NCI-H146 treated with DMSO at 0.1 percent for 48 hours (cell line): ENCODE data around the gene USP12.
"Not testable (repeated sequence)": the region's sequence is repeated elsewhere in the genome, so short reads cannot be mapped to it uniquely, and the experiment has no call there.

ENCODE experiments used
- DNase-seq: peaks from one replicate; lab custom pipeline; 2025; ENCODE audit not compliant: unreplicated experiment; lab: John Stamatoyannopoulos, UW

Gene USP12

GRCh38 chr13:27171244-27171826 lies at the start of gene USP12:
Gene USP12 (minus strand): TSS chr13:27171811. CDS start chr13:27171639, 172 bp downstream.
- DNase-seq = no peak

GRCh38 chr13:27219611-27220010 lies 48.0 kb upstream of the USP12 start:
- no peak for DNase-seq

DNA sequence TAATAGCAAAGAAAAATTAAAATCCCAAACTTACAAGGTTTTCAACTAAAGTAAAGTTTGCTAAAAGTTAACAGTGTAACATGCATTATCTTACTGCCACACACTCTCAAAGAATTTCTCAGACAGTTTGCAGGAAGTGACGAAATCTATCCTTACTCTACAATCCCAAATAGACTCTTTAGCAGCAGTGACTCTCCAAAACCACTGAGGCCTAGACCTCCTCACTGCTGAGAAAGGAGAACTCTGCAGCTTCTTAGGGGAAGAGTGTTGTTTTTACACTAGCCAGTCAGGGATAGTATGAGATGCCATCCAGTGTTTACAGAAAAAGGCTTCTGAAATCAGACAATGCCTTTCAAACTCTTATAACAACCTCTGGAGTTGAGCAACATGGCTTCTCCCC lies 47.2 kb upstream of the USP12 start:
- DNase-seq = not testable (repeated sequence)

- not testable (repeated sequence) for DNase-seq
Observed at GRCh38 chr13:27217791-27218190, 46.2 kb upstream of the USP12 start.

DNA sequence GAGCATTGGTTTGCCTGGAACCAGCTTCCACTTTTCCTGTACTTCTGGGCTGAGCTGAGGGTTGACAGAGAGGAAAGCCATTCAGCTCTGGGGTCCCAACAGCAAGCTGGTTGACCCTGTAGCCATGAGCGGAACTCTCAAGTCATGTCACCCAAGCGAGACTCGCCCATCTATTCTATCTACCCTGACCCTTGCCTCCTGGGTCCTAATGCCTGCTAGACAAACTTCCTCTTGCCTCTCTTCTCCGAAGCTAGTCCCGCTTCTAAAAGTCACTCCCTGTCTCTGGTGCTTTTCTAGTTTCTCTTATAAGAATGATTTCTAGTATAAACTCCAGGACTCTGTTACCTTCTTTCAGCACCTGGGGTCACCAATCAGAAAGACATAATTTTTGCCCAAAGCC lies 41.8 kb upstream of the USP12 start:
- DNase-seq = not testable (repeated sequence)

DNA sequence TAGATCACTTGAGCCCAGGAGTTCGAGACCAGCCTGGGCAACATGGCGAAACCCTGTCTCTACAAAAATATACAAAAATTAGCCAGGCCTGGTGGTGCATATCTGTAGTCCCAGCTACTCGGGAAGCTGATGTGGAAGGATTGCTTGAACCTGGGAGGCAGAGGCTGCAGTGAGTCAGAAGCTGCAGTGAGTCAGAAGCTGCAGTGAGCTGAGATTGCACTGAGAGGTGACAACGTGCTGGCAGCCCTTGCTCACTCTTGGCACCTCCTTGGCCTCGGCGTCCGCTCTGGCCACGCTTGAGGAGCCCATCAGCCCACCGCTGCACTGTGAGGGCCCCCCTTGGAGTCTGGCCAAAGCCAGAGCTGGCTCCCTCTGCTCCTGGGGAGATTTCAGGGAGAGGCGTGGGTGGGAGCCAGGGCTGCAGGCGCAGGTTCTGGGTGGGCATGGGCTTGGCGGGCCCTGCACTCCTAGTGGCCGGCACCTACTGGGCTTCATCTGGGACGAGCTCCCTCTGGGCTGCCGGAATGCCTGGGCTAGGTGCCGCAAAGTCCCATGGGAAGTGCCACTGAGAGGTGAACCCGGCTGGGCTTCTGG lies 40.3 kb upstream of the USP12 start:
- DNase-seq = no peak

DNA sequence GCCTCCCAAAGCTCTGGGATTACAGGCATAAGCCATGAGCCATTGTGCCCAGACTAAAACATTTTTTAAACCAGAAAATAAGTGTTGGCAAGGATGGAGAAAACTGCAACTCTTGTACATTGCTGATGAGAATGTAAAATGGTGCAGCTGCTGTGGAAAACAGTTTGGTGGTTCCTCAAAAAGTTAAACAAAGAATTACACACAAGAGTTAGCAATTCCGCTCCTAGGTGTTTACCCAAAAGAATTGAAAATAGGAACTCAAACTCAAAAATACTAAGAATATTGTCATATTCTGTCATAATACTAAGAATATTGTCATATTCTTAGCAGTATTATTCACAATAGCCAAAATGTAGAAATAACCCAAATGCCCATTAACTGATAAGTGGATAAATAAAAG lies 39.7 kb upstream of the USP12 start:
- no peak for DNase-seq

GRCh38 chr13:27208514-27208913 lies 36.9 kb upstream of the USP12 start:
- no peak for DNase-seq

DNA sequence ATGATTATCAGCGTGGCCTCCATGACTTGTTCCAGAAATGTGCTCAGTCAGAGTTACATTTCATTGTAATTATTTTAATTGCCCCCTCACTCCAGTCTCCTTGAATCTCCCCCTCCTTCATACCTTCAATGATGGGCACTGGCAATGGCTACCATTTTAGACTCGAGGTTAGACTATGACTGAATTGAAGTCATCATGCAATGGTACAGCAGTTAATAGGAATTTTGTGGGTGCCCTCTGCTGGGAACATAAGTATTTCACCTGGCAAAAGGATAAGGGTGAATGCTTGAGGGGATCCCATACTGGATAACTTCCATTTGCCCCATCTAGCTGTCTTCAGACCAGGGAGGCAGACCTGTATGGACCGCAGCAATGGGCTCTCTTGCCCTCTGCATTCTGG lies 32.2 kb upstream of the USP12 start:
- DNase-seq = no peak

DNA sequence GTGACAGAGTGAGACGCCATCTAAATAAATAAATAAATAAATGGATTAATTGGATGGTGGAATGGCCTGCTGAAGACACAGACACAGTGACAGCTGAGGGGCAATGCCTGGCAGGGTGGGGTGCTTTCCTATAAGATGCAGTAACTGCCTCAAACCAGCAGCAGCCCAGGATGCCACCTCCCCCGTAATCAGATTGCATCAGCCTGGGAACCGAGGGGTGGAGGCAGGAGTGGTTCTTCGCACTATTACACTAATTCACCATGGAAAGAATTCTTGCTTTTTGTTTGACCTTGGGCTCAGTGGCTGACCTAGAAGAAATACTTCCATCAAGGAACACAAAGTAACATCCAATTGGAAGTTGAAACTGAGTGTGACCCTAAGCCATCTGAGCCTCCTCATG lies 31.6 kb upstream of the USP12 start:
- no peak for DNase-seq

DNA sequence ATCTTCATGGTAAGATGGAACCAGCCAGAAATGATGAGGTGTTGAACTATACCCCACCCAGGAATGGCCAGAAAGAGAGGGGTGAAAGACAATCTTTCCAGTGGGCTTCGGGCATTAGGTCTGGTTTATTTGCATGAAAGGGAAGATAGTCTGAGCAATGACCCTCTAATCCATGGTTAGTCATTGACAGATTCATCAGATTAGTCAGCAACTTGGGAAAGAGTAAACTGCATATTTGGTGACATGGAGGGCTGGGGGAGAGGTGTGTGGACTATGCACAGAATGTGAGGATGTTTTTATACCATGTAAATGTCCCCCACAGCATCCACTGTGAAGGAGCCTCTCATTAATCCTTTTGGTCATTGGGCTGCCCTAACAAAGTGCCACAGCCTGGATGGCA lies 30.1 kb upstream of the USP12 start:
- DNase-seq = no peak

DNA sequence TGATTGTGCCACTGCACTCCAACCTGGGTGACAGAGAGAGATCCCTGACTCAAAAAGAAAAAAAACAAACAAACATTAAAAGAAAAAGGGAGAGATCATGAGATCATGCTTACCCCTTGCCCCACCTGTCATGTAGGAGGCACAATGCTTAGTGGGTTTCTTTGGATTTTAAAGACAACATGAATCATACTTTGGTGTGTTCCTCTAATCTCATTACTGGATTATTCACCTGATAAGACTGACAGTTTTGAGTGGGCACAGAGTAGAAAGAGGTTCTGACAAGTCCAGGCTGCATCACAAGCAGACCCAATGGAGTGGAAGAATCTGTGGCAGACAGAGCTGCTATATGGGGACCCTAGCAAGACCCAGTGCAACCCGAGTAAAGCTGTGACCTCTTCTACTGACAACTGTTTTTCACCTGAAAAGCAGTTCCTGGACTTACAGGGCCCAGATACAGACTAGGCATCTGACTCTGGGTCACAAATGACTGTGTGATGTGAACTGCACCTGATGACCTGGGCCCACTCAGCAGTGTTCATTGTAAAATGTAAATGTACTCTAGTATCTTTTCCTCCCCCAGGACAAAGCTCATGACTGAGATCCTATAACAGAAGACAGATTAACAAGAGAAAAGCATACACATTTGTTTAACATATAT lies 28.9 kb upstream of the USP12 start:
- no peak for DNase-seq

- no peak for DNase-seq
Observed at GRCh38 chr13:27199696-27200095, 28.1 kb upstream of the USP12 start.

DNA sequence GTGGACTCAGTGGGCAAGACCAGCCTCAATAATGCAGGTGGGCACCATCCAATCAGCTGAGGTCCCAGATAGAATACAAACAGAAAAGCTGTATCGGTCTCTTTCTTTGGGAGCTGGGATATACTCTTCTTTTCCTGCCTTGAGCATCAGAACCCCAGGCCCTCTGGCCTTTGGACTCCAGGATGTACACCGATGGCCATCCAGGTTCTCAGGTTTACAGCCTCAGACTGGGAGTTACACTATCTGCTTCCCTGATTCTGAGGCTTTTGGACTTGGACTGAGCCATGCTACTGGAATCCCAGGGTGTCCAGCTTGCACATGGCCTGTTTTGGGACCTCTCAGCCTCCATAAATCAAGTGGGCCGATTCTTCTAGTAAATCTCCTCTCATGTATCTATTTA lies 27.6 kb upstream of the USP12 start:
- no peak for DNase-seq

DNA sequence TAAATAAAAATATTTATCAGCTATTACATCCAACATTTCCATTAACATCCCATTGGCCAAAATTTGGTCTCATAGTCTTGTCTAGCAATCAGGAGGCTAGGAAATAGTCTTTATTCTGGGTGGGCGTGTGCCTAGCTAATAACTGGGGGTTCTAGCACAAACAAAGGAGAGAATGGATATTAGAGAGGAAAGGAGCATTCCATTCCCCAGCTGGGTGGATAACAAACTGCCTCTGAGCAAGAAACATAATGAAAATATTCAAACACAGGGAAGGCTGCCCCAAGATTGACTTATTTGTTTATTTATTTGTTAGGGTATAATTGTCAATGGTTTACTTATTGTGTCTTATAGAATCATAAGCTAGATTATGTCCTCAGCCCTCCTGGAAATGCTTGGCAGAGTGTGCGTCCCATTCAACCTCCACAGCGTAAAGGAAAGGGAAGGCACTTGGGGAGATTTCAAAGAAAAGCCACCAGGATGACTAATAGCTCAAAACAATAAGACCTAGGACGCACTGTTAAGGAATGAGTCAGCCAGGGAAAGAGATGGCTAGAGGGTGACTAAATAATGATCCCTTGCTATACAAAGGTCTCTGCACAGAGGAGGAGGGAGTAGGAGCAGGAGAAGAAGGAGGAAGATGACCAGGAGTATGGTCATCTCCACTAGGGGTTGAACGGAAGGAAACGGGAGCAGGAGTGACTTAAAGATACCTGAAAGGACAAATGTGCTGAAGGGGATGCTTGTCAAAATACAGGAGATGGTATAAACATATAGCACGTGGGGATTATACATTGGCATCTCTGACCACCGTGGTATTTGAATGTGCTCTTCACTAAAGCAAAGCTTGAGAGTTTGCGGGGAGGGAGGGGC lies 23.5 kb upstream of the USP12 start:
- DNase-seq = no peak

- DNase-seq = no peak
Observed at GRCh38 chr13:27194209-27194608, 22.6 kb upstream of the USP12 start.

DNA sequence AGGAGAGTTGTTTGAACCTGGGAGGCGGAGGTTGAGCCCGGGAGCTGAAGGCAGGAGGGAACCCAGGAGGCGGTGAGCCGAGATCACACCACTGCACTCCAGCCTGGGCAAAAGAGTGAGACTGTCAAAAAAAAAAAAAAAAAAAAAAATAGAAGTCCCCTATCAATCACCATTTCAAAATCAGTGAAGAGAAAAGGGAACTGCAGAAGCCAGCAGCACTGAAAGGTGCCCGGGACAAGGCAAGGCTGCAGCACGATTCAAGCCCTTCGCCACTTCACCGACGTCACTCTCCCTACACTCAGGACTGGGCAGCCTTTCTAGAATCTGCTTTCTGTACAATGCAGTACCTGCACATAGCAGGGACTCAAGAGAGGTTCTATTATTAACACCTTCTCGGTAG lies 21.9 kb upstream of the USP12 start:
- DNase-seq = no peak

- DNase-seq = no peak
Observed at GRCh38 chr13:27192973-27193372, 21.4 kb upstream of the USP12 start.

DNA sequence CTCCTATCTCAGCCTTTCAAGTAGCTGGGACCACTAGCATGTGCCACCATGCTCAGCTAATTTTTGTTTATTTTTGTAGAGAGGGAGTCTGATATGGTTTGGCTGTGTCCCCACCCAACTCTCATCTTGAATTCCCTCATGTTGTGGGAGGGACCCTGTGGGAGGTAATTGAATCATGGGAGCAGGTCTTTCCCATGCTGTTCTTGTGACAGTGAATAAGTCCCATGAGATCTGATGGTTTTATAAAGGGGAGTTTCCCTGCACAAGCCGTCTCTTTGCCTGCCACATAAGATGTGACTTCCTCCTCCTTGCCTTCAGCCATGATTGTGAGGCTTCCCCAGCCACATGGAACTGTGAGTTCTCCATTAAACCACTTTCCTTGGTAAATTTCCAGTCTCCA lies 20.8 kb upstream of the USP12 start:
- not testable (repeated sequence) for DNase-seq

GRCh38 chr13:27189192-27189591 lies 17.6 kb upstream of the USP12 start:
- no peak for DNase-seq

DNA sequence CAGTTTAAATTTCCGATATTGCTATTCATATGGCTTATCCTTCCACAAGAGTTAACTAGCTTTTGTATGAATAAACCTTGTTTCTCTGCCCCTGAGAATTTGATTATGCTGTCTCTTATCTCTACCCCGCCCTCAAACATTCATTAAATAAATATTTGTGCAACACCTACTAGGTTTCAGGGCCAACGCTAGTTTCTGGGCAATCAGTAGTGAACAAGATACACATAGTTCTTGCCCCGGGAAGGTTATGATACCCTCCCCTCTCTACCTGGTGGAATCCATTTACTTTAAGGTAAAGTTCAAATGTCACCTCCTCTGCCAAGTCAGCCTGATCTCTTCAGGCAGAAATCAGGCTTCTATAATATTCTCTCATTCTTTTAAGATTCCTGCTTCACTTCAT lies 16.6 kb upstream of the USP12 start:
- DNase-seq = no peak

DNA sequence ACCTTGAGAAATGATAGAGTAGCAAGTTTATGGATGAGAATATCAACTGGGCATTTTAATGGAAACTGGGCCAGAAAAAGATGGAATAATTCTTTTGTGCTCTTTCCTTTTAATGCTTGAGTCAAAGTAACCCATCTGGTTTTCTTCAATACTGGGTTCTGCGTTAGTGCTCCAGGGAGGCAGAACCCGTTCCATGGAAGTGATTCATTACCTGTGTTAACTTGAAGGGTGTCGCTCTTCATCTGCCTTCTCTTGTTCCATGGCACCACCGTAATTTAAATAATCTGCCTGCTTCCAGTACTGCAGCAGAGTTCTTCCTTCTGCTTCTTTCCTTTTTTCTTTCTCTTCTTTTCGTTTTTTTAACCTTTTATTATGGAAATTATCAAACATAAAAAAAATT lies 14.7 kb upstream of the USP12 start:
- DNase-seq = no peak
